ENCODE measurements around the gene GJC2.

- TF ChIP-seq, protein P1, sequence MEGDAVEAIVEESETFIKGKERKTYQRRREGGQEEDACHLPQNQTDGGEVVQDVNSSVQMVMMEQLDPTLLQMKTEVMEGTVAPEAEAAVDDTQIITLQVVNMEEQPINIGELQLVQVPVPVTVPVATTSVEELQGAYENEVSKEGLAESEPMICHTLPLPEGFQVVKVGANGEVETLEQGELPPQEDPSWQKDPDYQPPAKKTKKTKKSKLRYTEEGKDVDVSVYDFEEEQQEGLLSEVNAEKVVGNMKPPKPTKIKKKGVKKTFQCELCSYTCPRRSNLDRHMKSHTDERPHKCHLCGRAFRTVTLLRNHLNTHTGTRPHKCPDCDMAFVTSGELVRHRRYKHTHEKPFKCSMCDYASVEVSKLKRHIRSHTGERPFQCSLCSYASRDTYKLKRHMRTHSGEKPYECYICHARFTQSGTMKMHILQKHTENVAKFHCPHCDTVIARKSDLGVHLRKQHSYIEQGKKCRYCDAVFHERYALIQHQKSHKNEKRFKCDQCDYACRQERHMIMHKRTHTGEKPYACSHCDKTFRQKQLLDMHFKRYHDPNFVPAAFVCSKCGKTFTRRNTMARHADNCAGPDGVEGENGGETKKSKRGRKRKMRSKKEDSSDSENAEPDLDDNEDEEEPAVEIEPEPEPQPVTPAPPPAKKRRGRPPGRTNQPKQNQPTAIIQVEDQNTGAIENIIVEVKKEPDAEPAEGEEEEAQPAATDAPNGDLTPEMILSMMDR (IDR thresholded peaks at IDR 0.05), result no peak
- no peak for TF ChIP-seq POLR2AphosphoS5 (IDR thresholded peaks at IDR 0.05)
- TF ChIP-seq POLR2A (IDR thresholded peaks at IDR 0.05), result no peak
- TF ChIP-seq EP300 (IDR thresholded peaks at IDR 0.05), result no peak
Observed at GRCh38 chr1:228177721-228178710, 28.3 kb downstream of the GJC2 start.

All from upper lobe of left lung (tissue), 4 donors.